Activated CD4-positive, alpha-beta memory T cell treated with anti-CD3 and anti-CD28 coated beads for 36 hours (primary cell): ENCODE data around the gene GTF3C5. TPM values are rescaled to one million over a fixed set of nuclear protein-coding genes. Genes with fewer than 3 reads are reported as not detected.
"Not testable (repeated sequence)": the region's sequence is repeated elsewhere in the genome, so short reads cannot be mapped to it uniquely, and the experiment has no call there.

ENCODE experiments used
- CTCF ChIA-PET: fragments of 350-600 bp; sonication (Branson Sonifier 250); formaldehyde crosslinking; loops from one replicate; lab custom pipeline; 2021; ENCODE audit warnings: antibody characterized with exemption, inconsistent platforms; lab: Charles Lee
- POLR2A ChIA-PET: fragments of 350-600 bp; sonication (Branson Sonifier 250); formaldehyde crosslinking; loops from one replicate; lab custom pipeline; 2021; ENCODE audit warnings: antibody characterized with exemption; lab: Charles Lee
- DNase-seq: peaks from one replicate; pipeline ENCODE4 v3.0.0-alpha.2; 2020
- H3K27ac Mint-ChIP-seq: one replicate; pipeline ENCODE4 v1.8.0; 2021; ENCODE audit warnings: mixed read lengths
- H3K27me3 Mint-ChIP-seq: one replicate; pipeline ENCODE4 v1.8.0; 2021; ENCODE audit warnings: mixed read lengths
- H3K36me3 Mint-ChIP-seq: one replicate; pipeline ENCODE4 v1.8.0; 2021; ENCODE audit warnings: mixed read lengths
- H3K4me1 Mint-ChIP-seq: one replicate; pipeline ENCODE4 v1.8.0; 2021; ENCODE audit warnings: low read depth, mixed read lengths
- H3K4me3 Mint-ChIP-seq: one replicate; pipeline ENCODE4 v1.8.0; 2021; ENCODE audit warnings: mild to moderate bottlenecking, mixed read lengths
- H3K9me3 Mint-ChIP-seq: one replicate; pipeline ENCODE4 v1.8.0; 2021; ENCODE audit warnings: mixed read lengths
- intact Hi-C: fragments of 100-400 bp; cut with micrococcal nuclease; formaldehyde crosslinking; loops from one replicate; pipeline ENCODE4 v1.15.1; 2023
- total RNA-seq, 2 experiments: library from RNA; stranded (reverse); gene quantifications; one replicate each; pipeline ENCODE4 v1.2.3, GENCODE V29; 2021

The GTF3C5 gene
- total RNA-seq, 2 experiments from 2014 or later = 80.3 to 81.2 TPM

DNA sequence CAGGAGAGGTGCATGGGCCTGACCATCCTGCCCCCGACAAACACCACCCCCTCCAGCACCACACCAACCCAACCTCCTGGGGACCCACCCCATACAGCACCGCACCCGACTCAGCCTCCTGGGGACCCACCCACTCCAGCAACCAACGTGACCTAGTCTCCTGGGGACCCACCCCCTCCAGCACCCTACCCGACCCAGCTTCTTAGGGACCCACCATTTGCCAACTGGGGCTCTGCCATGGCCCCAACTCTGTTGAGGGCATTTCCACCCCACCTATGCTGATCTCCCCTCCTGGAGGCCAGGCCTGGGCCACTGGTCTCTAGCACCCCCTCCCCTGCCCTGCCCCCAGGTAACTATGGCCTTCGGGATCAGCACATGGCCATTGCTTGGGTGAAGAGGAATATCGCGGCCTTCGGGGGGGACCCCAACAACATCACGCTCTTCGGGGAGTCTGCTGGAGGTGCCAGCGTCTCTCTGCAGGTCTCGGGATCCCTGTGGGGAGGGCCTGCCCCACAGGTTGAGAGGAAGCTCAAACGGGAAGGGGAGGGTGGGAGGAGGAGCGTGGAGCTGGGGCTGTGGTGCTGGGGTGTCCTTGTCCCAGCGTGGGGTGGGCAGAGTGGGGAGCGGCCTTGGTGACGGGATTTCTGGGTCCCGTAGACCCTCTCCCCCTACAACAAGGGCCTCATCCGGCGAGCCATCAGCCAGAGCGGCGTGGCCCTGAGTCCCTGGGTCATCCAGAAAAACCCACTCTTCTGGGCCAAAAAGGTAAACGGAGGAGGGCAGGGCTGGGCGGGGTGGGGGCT lies 35.6 kb downstream of the GTF3C5 start:
- Mint-ChIP-seq H3K4me1 (no peaks in the 10 kb centered on the region), H3K27me3 (no peaks in the 10 kb centered on the region), H3K9me3 (no peaks in the 10 kb centered on the region), H3K27ac (no peak overlapping the region), H3K4me3 (no peak overlapping the region), H3K36me3 (no peaks in the 10 kb centered on the region)
- DNase-seq = no peak
- intact Hi-C loops = no loop called here
- POLR2A ChIA-PET = interaction anchor here (1.1 kb wide), 1 partner anchor 9 kb away, joined by 3 read pairs; no protein-coding TSS in a partner anchor
- CTCF ChIA-PET = interaction anchor here (0.8 kb wide), 1 partner anchor 26 kb away, joined by 3 read pairs; no protein-coding TSS in a partner anchor

DNA sequence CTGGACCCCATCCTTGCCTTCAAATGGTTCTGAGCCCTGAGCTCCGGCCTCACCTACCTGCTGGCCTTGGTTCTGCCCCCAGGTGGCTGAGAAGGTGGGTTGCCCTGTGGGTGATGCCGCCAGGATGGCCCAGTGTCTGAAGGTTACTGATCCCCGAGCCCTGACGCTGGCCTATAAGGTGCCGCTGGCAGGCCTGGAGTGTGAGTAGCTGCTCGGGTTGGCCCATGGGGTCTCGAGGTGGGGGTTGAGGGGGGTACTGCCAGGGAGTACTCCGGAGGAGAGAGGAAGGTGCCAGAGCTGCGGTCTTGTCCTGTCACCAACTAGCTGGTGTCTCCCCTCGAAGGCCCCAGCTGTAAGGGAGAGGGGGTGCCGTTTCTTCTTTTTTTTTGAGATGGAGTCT lies 36.2 kb downstream of the GTF3C5 start:
- Mint-ChIP-seq H3K9me3 (no peaks in the 10 kb centered on the region), H3K4me1 (no peaks in the 10 kb centered on the region), H3K27ac (no peak overlapping the region), H3K4me3 (no peak overlapping the region), H3K36me3 (peaks cover 4% of the 10 kb centered on the region), H3K27me3 (no peaks in the 10 kb centered on the region)
- ChIA-PET POLR2A (interaction anchor here (1.1 kb wide), 1 partner anchor 10 kb away, joined by 3 read pairs; no protein-coding TSS in a partner anchor), CTCF (interaction anchor here (1.1 kb wide), 1 partner anchor 45 kb away, joined by 3 read pairs; no protein-coding TSS in a partner anchor)
- DNase-seq = no peak
- intact Hi-C loops = no loop called here

DNA sequence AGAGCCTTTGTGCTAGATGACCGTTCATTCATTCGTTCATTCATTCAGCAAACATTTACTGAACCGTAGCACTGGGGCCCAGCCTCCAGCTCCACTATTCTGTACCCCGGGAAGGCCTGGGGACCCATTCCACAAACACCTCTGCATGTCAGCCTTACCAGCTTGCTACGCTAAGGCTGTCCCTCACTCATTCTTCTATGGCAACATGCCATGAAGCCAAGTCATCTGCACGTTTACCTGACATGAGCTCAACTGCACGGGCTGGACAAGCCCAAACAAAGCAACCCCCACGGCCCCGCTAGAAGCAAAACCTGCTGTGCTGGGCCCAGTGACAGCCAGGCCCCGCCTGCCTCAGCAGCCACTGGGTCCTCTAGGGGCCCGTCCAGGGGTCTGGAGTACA lies 37.0 kb downstream of the GTF3C5 start:
- ChIA-PET POLR2A (interaction anchor here (1.1 kb wide), 1 partner anchor 10 kb away, joined by 3 read pairs; no protein-coding TSS in a partner anchor), CTCF (interaction anchor here (1.1 kb wide), 1 partner anchor 46 kb away, joined by 3 read pairs; no protein-coding TSS in a partner anchor)
- no peak overlapping the region for H3K27ac Mint-ChIP-seq
- no peak for DNase-seq
- intact Hi-C loops = no loop called here
- H3K27me3 Mint-ChIP-seq = no peaks in the 10 kb centered on the region
- H3K4me1 Mint-ChIP-seq = no peaks in the 10 kb centered on the region
- H3K4me3 Mint-ChIP-seq = no peak overlapping the region
- H3K36me3 Mint-ChIP-seq = peaks cover 4% of the 10 kb centered on the region
- no peaks in the 10 kb centered on the region for H3K9me3 Mint-ChIP-seq

DNA sequence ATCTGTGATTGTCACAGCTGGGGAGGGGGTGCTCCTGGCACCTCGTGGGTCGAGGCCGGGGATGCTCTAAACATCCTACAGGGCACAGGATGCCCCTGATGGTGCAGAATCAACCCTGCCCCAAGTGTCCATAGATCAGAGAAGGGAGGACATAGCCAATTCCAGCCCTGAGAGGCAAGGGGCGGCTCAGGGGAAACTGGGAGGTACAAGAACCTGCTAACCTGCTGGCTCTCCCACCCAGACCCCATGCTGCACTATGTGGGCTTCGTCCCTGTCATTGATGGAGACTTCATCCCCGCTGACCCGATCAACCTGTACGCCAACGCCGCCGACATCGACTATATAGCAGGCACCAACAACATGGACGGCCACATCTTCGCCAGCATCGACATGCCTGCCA lies 37.6 kb downstream of the GTF3C5 start:
- H3K4me3 Mint-ChIP-seq, intact Hi-C loops: not testable (repeated sequence)

DNA sequence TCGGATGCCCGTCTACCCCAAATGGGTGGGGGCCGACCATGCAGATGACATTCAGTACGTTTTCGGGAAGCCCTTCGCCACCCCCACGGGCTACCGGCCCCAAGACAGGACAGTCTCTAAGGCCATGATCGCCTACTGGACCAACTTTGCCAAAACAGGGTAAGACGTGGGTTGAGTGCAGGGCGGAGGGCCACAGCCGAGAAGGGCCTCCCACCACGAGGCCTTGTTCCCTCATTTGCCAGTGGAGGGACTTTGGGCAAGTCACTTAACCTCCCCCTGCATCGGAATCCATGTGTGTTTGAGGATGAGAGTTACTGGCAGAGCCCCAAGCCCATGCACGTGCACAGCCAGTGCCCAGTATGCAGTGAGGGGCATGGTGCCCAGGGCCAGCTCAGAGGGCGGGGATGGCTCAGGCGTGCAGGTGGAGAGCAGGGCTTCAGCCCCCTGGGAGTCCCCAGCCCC lies 39.7 kb downstream of the GTF3C5 start:
- H3K27me3 Mint-ChIP-seq, CTCF ChIA-PET, intact Hi-C loops, H3K36me3 Mint-ChIP-seq, H3K9me3 Mint-ChIP-seq, H3K27ac Mint-ChIP-seq, DNase-seq, H3K4me1 Mint-ChIP-seq, POLR2A ChIA-PET, H3K4me3 Mint-ChIP-seq: not testable (repeated sequence)

More for the DNA sequence above, 37.6 kb downstream of the GTF3C5 start:
- H3K36me3 Mint-ChIP-seq, H3K9me3 Mint-ChIP-seq, H3K27ac Mint-ChIP-seq, POLR2A ChIA-PET, H3K27me3 Mint-ChIP-seq, CTCF ChIA-PET, H3K4me1 Mint-ChIP-seq, DNase-seq: not testable (repeated sequence)

DNA sequence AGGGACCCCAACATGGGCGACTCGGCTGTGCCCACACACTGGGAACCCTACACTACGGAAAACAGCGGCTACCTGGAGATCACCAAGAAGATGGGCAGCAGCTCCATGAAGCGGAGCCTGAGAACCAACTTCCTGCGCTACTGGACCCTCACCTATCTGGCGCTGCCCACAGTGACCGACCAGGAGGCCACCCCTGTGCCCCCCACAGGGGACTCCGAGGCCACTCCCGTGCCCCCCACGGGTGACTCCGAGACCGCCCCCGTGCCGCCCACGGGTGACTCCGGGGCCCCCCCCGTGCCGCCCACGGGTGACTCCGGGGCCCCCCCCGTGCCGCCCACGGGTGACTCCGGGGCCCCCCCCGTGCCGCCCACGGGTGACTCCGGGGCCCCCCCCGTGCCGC lies 40.2 kb downstream of the GTF3C5 start:
- CTCF ChIA-PET, H3K27me3 Mint-ChIP-seq, H3K36me3 Mint-ChIP-seq, H3K4me3 Mint-ChIP-seq, H3K27ac Mint-ChIP-seq, DNase-seq, H3K4me1 Mint-ChIP-seq, intact Hi-C loops, POLR2A ChIA-PET, H3K9me3 Mint-ChIP-seq: not testable (repeated sequence)

DNA sequence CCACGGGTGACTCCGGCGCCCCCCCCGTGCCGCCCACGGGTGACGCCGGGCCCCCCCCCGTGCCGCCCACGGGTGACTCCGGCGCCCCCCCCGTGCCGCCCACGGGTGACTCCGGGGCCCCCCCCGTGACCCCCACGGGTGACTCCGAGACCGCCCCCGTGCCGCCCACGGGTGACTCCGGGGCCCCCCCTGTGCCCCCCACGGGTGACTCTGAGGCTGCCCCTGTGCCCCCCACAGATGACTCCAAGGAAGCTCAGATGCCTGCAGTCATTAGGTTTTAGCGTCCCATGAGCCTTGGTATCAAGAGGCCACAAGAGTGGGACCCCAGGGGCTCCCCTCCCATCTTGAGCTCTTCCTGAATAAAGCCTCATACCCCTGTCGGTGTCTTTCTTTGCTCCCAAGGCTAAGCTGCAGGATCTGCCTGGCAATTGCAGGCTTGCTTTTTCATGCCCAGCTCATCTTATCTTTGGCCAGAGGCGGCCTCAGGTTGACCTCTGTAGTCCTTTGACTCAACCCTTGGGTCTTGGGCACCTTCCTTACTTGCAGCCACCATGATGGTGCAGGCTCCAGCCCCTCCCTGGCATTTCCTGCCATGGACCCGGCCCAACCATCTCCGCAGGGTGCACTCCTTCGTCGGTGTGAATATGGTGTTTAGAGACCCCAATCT lies 40.8 kb downstream of the GTF3C5 start:
- ChIA-PET POLR2A (no interaction called here), CTCF (no interaction called here)
- H3K27ac Mint-ChIP-seq = no peak overlapping the region
- H3K36me3 Mint-ChIP-seq = peaks cover 4% of the 10 kb centered on the region
- H3K4me3 Mint-ChIP-seq = no peak overlapping the region
- no peaks in the 10 kb centered on the region for H3K27me3 Mint-ChIP-seq
- DNase-seq = no peak
- H3K9me3 Mint-ChIP-seq = no peaks in the 10 kb centered on the region
- intact Hi-C loops = no loop called here
- no peaks in the 10 kb centered on the region for H3K4me1 Mint-ChIP-seq

DNA sequence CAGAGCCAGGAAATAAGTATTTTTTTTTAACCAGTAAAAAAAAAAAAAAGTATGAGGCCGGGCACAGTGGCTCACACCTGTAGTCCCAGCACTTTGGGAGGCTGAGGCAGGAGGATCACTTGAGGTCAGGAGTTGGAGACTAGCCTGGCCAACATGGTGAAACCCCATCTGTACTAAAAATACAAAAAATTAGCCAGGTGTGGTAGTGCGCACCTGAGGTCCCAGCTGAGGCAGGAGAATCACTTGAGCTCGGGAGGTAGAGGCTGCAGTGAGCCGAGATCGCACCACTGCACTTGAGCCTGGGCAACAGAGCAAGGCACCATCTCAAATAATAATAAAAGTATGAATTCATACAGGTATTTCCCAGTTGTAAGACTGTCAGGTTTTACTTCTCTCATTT lies 41.4 kb downstream of the GTF3C5 start:
- not testable (repeated sequence) for H3K27ac Mint-ChIP-seq

DNA sequence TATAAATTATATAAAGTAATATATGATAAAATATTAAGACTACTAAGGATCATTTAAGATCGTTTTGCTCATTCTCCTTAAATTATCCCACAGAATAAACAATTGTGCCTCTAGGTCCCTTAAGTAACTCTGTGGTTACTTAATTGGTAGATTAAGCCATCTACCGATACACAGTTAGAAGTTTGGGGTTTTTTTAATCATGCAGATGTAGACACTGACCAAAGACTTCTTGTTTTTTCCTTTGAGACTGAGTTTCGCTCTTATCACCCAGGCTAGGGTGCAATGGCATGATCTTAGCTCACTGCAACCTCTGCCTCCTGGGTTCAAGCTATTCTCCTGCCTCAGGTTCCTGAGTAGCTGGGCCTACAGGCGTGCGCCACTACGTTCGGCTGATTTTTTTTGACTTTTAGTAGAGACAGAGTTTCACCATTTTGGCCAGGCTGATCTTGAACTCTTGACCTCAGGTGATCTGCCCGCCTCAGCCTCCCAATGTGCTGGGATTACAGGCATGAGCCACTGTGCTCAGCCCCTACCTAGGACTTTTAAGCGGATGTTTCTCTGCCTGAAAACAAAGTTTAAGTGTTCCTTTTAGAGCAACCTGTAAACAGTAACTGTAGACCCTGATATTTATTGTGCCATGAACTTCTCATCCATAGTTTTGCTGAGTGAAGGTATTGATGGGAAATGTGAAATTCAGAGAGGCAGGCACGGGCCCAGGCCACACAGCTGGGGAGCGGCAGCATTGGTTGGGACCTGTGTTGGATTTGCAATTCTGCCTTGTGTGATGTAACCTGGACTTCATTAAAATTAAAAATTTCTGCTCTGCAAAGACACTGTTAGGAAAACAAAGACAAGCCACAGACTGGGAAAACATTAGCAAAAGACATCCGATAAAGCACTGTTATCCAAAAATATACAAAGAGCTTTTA lies 42.6 kb downstream of the GTF3C5 start:
- H3K9me3 Mint-ChIP-seq = no peaks in the 10 kb centered on the region
- H3K4me1 Mint-ChIP-seq = no peaks in the 10 kb centered on the region
- ChIA-PET POLR2A (no interaction called here), CTCF (interaction anchor here (1.0 to 1.2 kb wide), 2 partner anchors 73 to 96 kb away, joined by 3 read pairs; no protein-coding TSS in a partner anchor)
- H3K36me3 Mint-ChIP-seq = peaks cover 4% of the 10 kb centered on the region
- H3K27ac Mint-ChIP-seq = no peak overlapping the region
- no peak overlapping the region for H3K4me3 Mint-ChIP-seq
- no peak for DNase-seq
- no peaks in the 10 kb centered on the region for H3K27me3 Mint-ChIP-seq
- intact Hi-C loops = no loop called here

More for the DNA sequence above, 41.4 kb downstream of the GTF3C5 start:
- CTCF ChIA-PET, POLR2A ChIA-PET, H3K9me3 Mint-ChIP-seq, H3K4me1 Mint-ChIP-seq, H3K4me3 Mint-ChIP-seq, DNase-seq, H3K36me3 Mint-ChIP-seq, H3K27me3 Mint-ChIP-seq, intact Hi-C loops: not testable (repeated sequence)

DNA sequence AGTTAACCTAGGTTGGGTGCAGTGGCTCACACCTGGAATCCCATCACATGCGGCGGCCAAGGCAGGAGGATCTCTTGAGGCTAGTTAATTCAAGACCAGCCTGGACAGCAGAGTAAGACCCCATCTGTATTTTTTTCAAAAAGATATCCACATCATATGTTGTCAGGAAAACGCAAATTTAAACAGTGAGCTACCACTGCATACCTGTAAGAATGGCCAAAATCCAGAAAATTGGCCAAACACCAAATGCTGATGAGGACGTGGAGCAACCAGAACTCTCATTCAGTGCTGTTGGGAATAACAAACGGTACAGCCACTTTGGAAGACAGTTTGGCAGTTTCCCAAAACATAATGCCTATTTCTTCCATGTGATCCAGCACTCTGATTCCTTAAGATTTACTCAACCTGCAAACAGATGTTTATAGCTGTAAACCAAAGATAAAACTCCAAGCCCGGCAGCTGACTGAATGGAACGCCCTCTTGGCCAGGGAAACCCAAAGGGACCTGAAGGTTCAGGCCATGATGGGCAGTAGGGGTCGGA lies 43.4 kb downstream of the GTF3C5 start:
- ChIA-PET POLR2A (no interaction called here), CTCF (interaction anchor here (1.0 to 1.2 kb wide), 2 partner anchors 73 to 97 kb away, joined by 3 read pairs; no protein-coding TSS in a partner anchor)
- no peak for DNase-seq
- no peak overlapping the region for H3K27ac Mint-ChIP-seq
- H3K9me3 Mint-ChIP-seq = no peaks in the 10 kb centered on the region
- peaks cover 4% of the 10 kb centered on the region for H3K36me3 Mint-ChIP-seq
- no peak overlapping the region for H3K4me3 Mint-ChIP-seq
- H3K4me1 Mint-ChIP-seq = no peaks in the 10 kb centered on the region
- no peaks in the 10 kb centered on the region for H3K27me3 Mint-ChIP-seq
- intact Hi-C loops = no loop called here

DNA sequence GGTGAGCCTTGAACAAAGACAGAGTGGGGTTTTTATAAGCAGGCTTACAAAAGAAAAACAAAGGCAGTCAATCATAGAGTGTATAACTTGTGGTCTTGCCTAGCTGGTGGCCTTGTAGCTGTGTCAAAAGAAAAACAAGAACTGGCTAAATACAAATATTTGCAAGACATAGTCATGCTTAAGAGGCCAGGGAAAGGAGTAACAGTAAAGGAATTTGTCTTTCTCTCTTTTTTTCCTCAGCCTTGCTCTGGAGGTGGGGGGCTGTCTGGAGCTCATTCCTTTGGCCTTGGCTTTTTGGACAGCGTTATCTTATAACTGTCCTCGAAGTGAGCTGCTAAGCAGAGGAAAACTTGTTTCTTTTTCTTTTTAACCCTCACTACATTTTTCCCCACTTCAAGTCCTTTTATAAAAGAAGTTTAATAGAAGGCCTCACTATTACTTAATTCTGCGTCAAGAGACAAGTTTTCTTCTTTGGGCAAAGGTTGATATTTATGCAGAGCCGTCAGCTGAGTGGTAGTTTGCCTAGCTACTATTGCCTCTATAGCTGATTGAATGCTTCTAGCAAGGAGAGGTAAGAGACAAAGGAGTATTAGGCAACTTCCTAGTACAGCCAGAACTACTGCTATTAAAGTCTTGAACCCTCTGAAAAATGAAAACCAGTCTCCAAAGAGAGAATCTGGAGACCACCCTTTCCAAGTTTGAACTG lies 45.3 kb downstream of the GTF3C5 start:
- Mint-ChIP-seq H3K9me3 (no peaks in the 10 kb centered on the region), H3K27me3 (no peaks in the 10 kb centered on the region), H3K36me3 (peaks cover 4% of the 10 kb centered on the region), H3K4me1 (no peaks in the 10 kb centered on the region), H3K4me3 (no peak overlapping the region), H3K27ac (no peak overlapping the region)
- intact Hi-C loops = no loop called here
- no peak for DNase-seq
- POLR2A ChIA-PET = no interaction called here
- CTCF ChIA-PET = interaction anchor here (0.5 to 1.9 kb wide), 4 partner anchors 18 to 222 kb away, joined by 3 to 8 read pairs (median 3); no protein-coding TSS in a partner anchor
